ENCODE measurements around the gene SMIM35.
"Not testable (repeated sequence)": the region's sequence is repeated elsewhere in the genome, so short reads cannot be mapped to it uniquely, and the experiment has no call there.

SMIM35 gene

DNA sequence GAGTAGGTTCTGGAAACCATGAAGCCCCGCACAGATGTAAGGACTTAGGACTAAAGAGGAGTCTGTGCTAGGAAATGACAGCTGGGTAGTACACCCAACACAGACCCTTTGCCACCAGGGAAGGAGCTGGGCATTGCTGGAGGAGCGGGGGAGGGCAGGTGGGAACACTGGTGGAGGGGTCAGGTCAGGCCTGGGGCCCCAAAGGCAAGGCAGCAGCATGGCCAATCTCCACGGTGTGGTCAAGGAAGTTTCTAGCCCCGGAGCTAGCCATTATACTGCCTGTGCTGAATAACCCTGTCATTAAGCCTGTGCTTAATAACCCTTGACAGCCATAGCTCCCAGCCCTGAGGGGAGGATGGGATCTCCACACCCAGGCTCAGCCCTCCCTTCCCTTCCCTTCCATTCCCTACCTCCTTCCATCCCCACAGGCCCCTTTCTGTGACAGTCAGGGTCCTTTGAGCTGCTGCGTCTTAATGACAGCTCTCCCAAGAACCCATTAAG, 7.8 kb downstream of the SMIM35 start:
- no peak for DNase-seq

GRCh38 chr11:118076754-118077281, 9.9 kb downstream of the SMIM35 start, which contains the start of gene TMPRSS4:
TSS of gene TMPRSS4 (plus strand) at chr11:118077078. CDS start at chr11:118077303, 225 bp downstream.
- DNase-seq = no peak

- no peak for DNase-seq
These were observed 12.0 kb downstream of the SMIM35 start for GRCh38 chr11:118074785-118075184.

GRCh38 chr11:118074091-118074685, 12.6 kb downstream of the SMIM35 start:
- no peak for DNase-seq

DNA sequence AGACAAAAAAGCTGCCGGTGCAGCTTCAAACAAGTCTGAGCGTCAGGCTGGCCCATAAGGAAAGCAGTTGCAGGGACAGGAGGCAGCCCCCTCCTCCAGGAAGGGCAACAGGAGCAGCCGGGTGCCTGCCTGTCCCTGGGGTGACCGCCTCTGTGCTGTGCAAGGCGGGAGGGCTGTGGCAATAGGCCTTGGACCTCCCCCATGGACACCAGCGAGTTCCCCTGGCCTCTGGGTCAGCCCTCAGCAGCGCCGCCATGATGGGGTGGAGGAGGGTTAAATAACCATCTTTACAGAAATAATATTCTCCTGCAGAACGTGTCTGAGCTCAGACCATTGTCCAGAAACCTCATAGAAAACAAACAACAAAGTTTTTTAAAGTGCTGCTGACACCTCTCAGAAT, 13.2 kb downstream of the SMIM35 start:
- no peak for DNase-seq

- DNase-seq = no peak
These were observed 15.2 kb downstream of the SMIM35 start for GRCh38 chr11:118071416-118072030.

- no peak for DNase-seq
These were observed 17.7 kb downstream of the SMIM35 start for GRCh38 chr11:118068945-118069612.

GRCh38 chr11:118068206-118068944, 18.4 kb downstream of the SMIM35 start:
- no peak for DNase-seq

DNA sequence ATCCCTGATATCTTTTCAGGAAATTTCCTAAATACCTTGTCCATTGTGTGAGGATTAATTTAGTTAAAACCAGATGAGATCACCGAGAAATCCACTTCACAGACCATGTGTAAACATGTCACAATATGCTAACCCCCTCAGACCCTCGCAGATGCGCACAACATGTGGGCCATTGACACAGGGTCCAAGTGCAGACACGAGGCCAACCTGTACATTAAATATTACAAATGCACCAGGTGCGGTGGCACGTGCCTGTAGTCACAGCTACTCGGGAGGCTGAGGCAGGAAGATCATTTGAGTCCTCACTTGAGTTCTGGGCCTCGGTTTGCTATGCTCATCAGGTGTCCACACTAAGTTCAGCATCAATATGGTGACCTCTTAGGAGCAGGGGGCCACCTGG, 19.8 kb downstream of the SMIM35 start:
- DNase-seq = no peak

DNA sequence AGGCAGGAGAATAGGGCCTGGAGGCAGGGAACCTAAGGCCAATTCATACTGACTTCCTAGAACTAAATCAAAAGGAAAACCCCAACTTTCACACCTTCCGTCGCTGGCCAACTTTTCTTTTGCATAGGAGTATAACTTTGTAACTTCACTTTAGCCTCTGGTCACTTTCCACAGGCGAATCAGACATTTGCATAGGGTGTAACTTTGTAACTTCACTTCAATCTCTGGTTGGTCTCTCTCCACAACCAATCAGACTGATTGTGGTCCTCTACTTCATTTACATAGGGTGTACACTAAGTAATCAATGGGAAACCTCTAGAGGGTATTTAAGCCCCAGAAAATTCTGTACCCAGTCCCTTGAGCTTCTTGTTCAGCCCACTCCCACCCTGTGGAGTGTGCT, 21.4 kb downstream of the SMIM35 start:
- no peak for DNase-seq

- DNase-seq = no peak
These were observed 21.8 kb downstream of the SMIM35 start for GRCh38 chr11:118064956-118065355.

DNA sequence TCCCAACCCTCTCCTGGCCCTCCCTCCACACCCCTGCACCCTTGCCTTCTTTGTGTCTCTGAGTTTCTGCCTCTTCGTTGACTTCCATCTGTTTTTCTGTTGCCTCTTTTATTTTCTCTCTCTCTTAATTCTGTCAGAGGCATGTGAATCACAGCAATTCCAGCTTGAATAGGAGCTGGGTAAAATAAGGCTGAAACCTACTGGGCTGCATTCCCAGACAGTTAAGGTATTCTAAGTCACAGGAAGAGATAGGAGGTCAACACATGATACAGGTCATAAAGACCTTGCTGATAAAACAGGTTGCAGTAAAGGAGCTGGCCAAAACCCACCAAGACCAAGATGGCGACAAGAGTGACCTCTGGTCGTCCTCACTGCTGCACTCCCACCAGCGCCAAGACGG, 24.1 kb downstream of the SMIM35 start:
- not testable (repeated sequence) for DNase-seq

GRCh38 chr11:118062181-118062580, 24.6 kb downstream of the SMIM35 start:
- not testable (repeated sequence) for DNase-seq

DNA sequence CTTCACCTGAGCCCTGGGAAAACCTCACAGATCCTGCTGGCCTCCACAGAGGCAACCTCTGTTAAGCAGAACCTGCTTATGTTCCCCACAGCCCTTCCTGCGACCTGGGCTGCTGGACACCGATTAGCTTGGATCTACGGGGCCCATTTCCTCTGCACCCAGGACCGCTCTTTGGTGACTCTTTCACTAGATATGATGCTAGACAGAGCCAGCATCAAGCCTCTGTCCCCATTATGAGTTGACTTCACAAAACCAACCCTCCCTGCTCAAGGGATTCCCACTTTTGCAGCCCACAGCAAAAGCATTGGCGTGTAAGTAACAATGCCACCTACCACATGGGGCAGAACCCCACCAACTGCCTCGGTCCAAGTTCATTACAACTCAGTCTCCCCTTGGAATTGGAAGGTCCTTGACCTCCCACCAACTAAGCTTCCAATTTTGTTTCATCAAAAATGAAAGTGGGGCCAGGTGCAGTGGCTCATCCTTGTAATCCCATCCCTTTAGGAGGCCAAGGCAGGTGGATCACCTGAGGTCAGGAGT, 25.1 kb downstream of the SMIM35 start:
- DNase-seq = no peak

GRCh38 chr11:118060869-118061268, 25.9 kb downstream of the SMIM35 start:
- DNase-seq = no peak

- no peak for DNase-seq
These were observed 26.6 kb downstream of the SMIM35 start for GRCh38 chr11:118060081-118060661.

DNA sequence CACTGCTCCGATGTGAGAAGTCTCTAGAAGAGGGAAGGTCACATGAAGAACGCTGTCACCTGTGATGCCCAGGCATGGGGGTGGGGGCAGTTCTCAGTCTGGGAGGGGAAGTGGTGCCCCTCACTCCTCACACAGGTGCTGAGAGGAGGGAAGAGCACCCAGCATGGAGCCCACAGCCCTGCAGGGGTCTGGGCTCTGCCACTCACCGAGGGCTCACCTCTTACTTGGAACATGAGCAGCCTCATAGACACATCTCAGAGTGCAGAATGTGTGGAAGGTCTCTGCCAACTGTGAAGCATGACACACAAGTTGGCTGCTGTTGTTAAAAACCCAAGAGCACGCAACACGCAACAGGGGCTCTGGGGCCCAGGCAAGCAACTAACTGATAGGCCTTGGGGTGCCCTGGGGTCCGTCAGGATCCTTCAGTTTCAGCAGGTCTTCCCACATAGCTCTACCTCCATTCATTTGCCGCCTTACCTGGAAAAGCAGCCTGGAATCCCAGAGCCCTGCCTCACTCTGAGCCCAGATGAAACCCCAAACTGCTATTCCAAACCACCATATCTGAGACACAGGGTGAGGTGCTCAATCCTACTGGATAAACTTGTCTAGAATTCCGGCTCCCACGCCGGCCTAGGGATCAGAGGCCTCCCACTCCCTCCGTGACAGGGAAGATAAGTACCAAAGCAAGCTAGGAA, 27.4 kb downstream of the SMIM35 start:
- no peak for DNase-seq

- no peak for DNase-seq
These were observed 28.2 kb downstream of the SMIM35 start for GRCh38 chr11:118058311-118059245.

DNA sequence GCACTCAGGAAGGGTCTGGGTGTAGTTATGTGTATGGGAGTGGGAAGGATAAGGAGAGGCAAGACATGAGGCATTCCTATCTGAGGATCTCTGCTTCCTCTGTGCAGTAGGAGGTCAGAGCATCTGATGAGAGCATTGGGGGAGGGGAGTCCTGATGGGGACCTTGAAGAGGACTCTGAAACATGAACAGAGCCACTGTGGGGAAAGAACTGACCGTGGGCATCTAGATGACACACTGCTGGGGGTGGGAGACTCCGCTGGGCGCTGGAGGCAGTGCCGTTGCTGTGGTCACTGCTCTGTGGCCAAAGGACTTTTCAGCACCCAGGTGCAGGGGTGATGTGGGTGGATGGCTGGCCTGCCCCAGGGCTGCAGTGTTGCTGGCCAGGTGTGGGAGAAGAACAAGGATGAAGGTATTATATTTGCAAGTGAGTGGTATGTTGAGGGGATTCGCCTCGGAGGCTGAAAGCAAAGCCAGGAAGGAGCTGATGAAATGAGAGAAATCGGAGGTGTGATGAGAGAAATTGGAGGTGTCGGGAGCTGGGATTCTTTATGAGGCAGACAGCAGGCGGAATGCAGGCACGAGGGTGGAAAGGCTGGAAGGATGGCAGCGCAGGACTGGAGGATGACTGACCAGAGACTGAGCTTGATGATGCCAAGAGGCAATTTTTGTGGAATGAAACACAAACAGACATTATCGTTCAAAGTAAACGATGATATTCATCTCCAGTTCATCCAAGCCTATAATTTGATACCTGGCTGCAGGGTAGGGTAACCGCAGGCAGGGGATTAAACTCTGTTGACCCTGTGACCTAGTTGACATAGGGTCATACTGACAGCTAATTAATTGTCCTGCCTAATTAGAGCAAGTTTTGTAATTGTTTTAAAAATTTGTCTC, 29.3 kb downstream of the SMIM35 start:
- no peak for DNase-seq

GRCh38 chr11:118056806-118057205, 30.0 kb downstream of the SMIM35 start:
- no peak for DNase-seq
